Trophoblast cell (in vitro differentiated cells and primary cell): ENCODE results near the gene MOV10L1.

Source experiments
- DNase-seq, 2 donors: peaks; one replicate each; pipeline ENCODE4 v3.0.0-alpha.2; 2016
- H2AFZ ChIP-seq: 2 replicates; pipeline ENCODE4 v1.6.1; 2013; ENCODE audit warnings: low read length, moderate library complexity, mild to moderate bottlenecking; ENCODE audit not compliant: insufficient read depth, poor library complexity
- H2AK5ac ChIP-seq: 2 replicates; pipeline ENCODE4 v1.6.1; 2013; ENCODE audit warnings: mild to moderate bottlenecking, low read length
- H2BK120ac ChIP-seq: 2 replicates; pipeline ENCODE4 v1.6.1; 2013; ENCODE audit warnings: low read length, mild to moderate bottlenecking, moderate library complexity; ENCODE audit not compliant: insufficient read depth, poor library complexity
- H2BK12ac ChIP-seq: 2 replicates; pipeline ENCODE4 v1.6.1; 2013; ENCODE audit warnings: mild to moderate bottlenecking, low read length, moderate library complexity
- H2BK5ac ChIP-seq: 2 replicates; pipeline ENCODE4 v1.6.1; 2013; ENCODE audit warnings: low read length, low read depth, moderate library complexity, mild to moderate bottlenecking; ENCODE audit not compliant: poor library complexity
- H3K14ac ChIP-seq: 2 replicates; pipeline ENCODE4 v1.6.1; 2013; ENCODE audit warnings: mild to moderate bottlenecking, low read length
- H3K18ac ChIP-seq: 2 replicates; pipeline ENCODE4 v1.6.1; 2013; ENCODE audit warnings: mild to moderate bottlenecking, low read length
- H3K23ac ChIP-seq: 2 replicates; pipeline ENCODE4 v1.6.1; 2013; ENCODE audit warnings: low read length
- H3K27ac ChIP-seq: 2 replicates; pipeline ENCODE4 v1.5.1; 2013; ENCODE audit warnings: low read depth, mild to moderate bottlenecking, inconsistent platforms, low read length, moderate library complexity
- H3K27me3 ChIP-seq: 2 replicates; pipeline ENCODE4 v1.6.1; 2013; ENCODE audit warnings: inconsistent platforms, mild to moderate bottlenecking, low read length, moderate library complexity; ENCODE audit not compliant: insufficient read depth
- H3K36me3 ChIP-seq, 2 experiments: 1 replicate in 1 of 2; 2 replicates in 1 of 2; pipeline ENCODE4 v1.6.1; 2013; ENCODE audit warnings: low read length in 2 of 2, mild to moderate bottlenecking in 2 of 2, moderate library complexity in 1 of 2; ENCODE audit not compliant: insufficient read depth in 2 of 2, control insufficient read depth in 1 of 2
- H3K4ac ChIP-seq: 2 replicates; pipeline ENCODE4 v1.6.1; 2013; ENCODE audit warnings: low read depth, mild to moderate bottlenecking, low read length, moderate library complexity
- H3K4me1 ChIP-seq, 2 experiments: 1 replicate in 1 of 2; 2 replicates in 1 of 2; pipeline ENCODE4 v1.6.1; 2013; ENCODE audit warnings: low read length in 2 of 2, mild to moderate bottlenecking in 2 of 2, moderate library complexity in 1 of 2; ENCODE audit not compliant: insufficient read depth in 2 of 2, control insufficient read depth in 1 of 2
- H3K4me2 ChIP-seq: 2 replicates; pipeline ENCODE4 v1.6.1; 2013; ENCODE audit warnings: inconsistent platforms, mild to moderate bottlenecking, low read length, moderate library complexity
- H3K4me3 ChIP-seq: 2 replicates; pipeline ENCODE4 v1.5.1; 2013; ENCODE audit warnings: mild to moderate bottlenecking, low read depth, low read length, inconsistent platforms
- H3K79me1 ChIP-seq: one replicate; pipeline ENCODE4 v1.6.1; 2013; ENCODE audit warnings: low read length
- H3K79me2 ChIP-seq: 2 replicates; pipeline ENCODE4 v1.6.1; 2013; ENCODE audit warnings: low read length, mild to moderate bottlenecking; ENCODE audit not compliant: control insufficient read depth, insufficient read depth, poor library complexity
- H3K9ac ChIP-seq: 2 replicates; pipeline ENCODE4 v1.6.1; 2013; ENCODE audit warnings: mild to moderate bottlenecking, low read length
- H3K9me3 ChIP-seq: 2 replicates; pipeline ENCODE4 v1.6.1; 2013; ENCODE audit warnings: low read depth, mild to moderate bottlenecking, control low read depth, inconsistent platforms, low read length; ENCODE audit not compliant: insufficient read depth
- H4K12ac ChIP-seq: 2 replicates; pipeline ENCODE4 v1.6.1; 2013; ENCODE audit warnings: low read depth, mild to moderate bottlenecking, low read length, moderate library complexity
- H4K8ac ChIP-seq: 2 replicates; pipeline ENCODE4 v1.6.1; 2013; ENCODE audit warnings: low read depth, mild to moderate bottlenecking, low read length, moderate library complexity
- H4K91ac ChIP-seq: one replicate; pipeline ENCODE4 v1.6.1; 2013; ENCODE audit warnings: low read depth, mild to moderate bottlenecking, low read length, moderate library complexity
- WGBS: extraction: QIAGEN DNeasy Blood & Tissue Kit; methylation state at CpG from one replicate; pipeline ENCODE4 v1.1.7; 2013; ENCODE audit warnings: missing lambda C conversion rate; ENCODE audit not compliant: insufficient read length, insufficient coverage; ENCODE audit errors: extremely low coverage; 5-methylcytosine and 5-hydroxymethylcytosine counted together

The MOV10L1 gene

GRCh38 chr22:50176850-50177536 lies 87.2 kb downstream of the MOV10L1 start:
- Histone ChIP-seq H4K91ac (no peak overlapping the region), H3K27me3 (no peaks in the 10 kb centered on the region), H3K23ac (no peak overlapping the region), H3K4me2 (no peak overlapping the region), H3K9ac (no peak overlapping the region), H2BK120ac (no peak overlapping the region), H3K79me2 (no peaks in the 10 kb centered on the region), H3K4ac (no peak overlapping the region), H3K9me3 (peaks cover 7% of the 10 kb centered on the region), H3K27ac (no peak overlapping the region), H2BK12ac (no peak overlapping the region), H2AK5ac (no peak overlapping the region), H3K14ac (no peak overlapping the region), H3K4me1 (peaks cover 0 to 5% of the 10 kb centered on the region in 2 experiments), H4K8ac (no peak overlapping the region), H2BK5ac (no peak overlapping the region), H2AFZ (no peak overlapping the region), H3K36me3 (no peaks in the 10 kb centered on the region), H4K12ac (no peak overlapping the region), H3K79me1 (no peaks in the 10 kb centered on the region), H3K4me3 (no peak overlapping the region), H3K18ac (no peak overlapping the region)
- no CpG with 5 or more reads among the region's 76 CpGs for WGBS
- no peak for DNase-seq

GRCh38 chr22:50177537-50178470 lies 88.0 kb downstream of the MOV10L1 start:
- no peak overlapping the region for H4K91ac ChIP-seq
- H3K27me3 ChIP-seq, result no peaks in the 10 kb centered on the region
- H4K8ac ChIP-seq, result no peak overlapping the region
- H2BK120ac ChIP-seq, result no peak overlapping the region
- no peak overlapping the region for H3K4me3 ChIP-seq
- no peak overlapping the region for H3K4me2 ChIP-seq
- H3K18ac ChIP-seq, result no peak overlapping the region
- peaks cover 7% of the 10 kb centered on the region for H3K9me3 ChIP-seq
- H3K9ac ChIP-seq, result no peak overlapping the region
- H3K14ac ChIP-seq, result no peak overlapping the region
- H4K12ac ChIP-seq, result no peak overlapping the region
- WGBS, result no CpG with 5 or more reads among the region's 98 CpGs
- no peak overlapping the region for H2BK5ac ChIP-seq
- no peaks in the 10 kb centered on the region for H3K79me1 ChIP-seq
- no peak overlapping the region for H2AK5ac ChIP-seq
- no peak overlapping the region for H3K27ac ChIP-seq
- no peak for DNase-seq
- no peaks in the 10 kb centered on the region for H3K79me2 ChIP-seq
- H3K4ac ChIP-seq, result no peak overlapping the region
- peaks cover 0 to 5% of the 10 kb centered on the region in 2 experiments for H3K4me1 ChIP-seq
- no peak overlapping the region for H2AFZ ChIP-seq
- no peak overlapping the region for H3K23ac ChIP-seq
- no peak overlapping the region for H2BK12ac ChIP-seq
- H3K36me3 ChIP-seq, result no peaks in the 10 kb centered on the region

- peaks cover 7% of the 10 kb centered on the region for H3K9me3 ChIP-seq
- no peak overlapping the region for H2BK12ac ChIP-seq
- no peaks in the 10 kb centered on the region for H3K79me2 ChIP-seq
- H2BK120ac ChIP-seq, result no peak overlapping the region
- H2AK5ac ChIP-seq, result no peak overlapping the region
- H3K79me1 ChIP-seq, result no peaks in the 10 kb centered on the region
- H3K9ac ChIP-seq, result no peak overlapping the region
- H4K91ac ChIP-seq, result no peak overlapping the region
- H3K4ac ChIP-seq, result no peak overlapping the region
- H3K4me3 ChIP-seq, result no peak overlapping the region
- H3K36me3 ChIP-seq, result no peaks in the 10 kb centered on the region
- no peaks in the 10 kb centered on the region for H3K27me3 ChIP-seq
- no peak overlapping the region for H3K18ac ChIP-seq
- H4K8ac ChIP-seq, result no peak overlapping the region
- H3K27ac ChIP-seq, result no peak overlapping the region
- no peak overlapping the region for H4K12ac ChIP-seq
- H3K4me1 ChIP-seq, result peaks cover 0 to 5% of the 10 kb centered on the region in 2 experiments
- H3K4me2 ChIP-seq, result no peak overlapping the region
- H3K14ac ChIP-seq, result no peak overlapping the region
- DNase-seq, result no peak
- H2AFZ ChIP-seq, result no peak overlapping the region
- H3K23ac ChIP-seq, result no peak overlapping the region
- no peak overlapping the region for H2BK5ac ChIP-seq
- no CpG with 5 or more reads among the region's 22 CpGs for WGBS
These were observed 88.7 kb downstream of the MOV10L1 start for GRCh38 chr22:50178471-50178864.

- Histone ChIP-seq H3K4me1 (peaks cover 1 to 5% of the 10 kb centered on the region in 2 experiments), H3K18ac (no peak overlapping the region), H4K91ac (no peak overlapping the region), H2BK5ac (no peak overlapping the region), H3K23ac (no peak overlapping the region), H2AK5ac (no peak overlapping the region), H2BK12ac (no peak overlapping the region), H2AFZ (no peak overlapping the region), H3K9ac (no peak overlapping the region), H3K36me3 (no peaks in the 10 kb centered on the region), H3K27me3 (no peaks in the 10 kb centered on the region), H4K12ac (no peak overlapping the region), H3K4me2 (no peak overlapping the region), H3K14ac (no peak overlapping the region), H3K4ac (no peak overlapping the region), H3K79me2 (no peaks in the 10 kb centered on the region), H4K8ac (no peak overlapping the region), H3K9me3 (peaks cover 7% of the 10 kb centered on the region), H3K27ac (no peak overlapping the region), H3K4me3 (no peak overlapping the region), H2BK120ac (no peak overlapping the region), H3K79me1 (no peaks in the 10 kb centered on the region)
- WGBS, result no CpG with 5 or more reads among the region's 64 CpGs
- DNase-seq, result no peak
These were observed 89.4 kb downstream of the MOV10L1 start for GRCh38 chr22:50178871-50179869.
